GM12864 (cell line): Measurements from ENCODE around the gene ELOVL4.

Experiments used
- DNase-seq: peaks from one replicate; pipeline ENCODE4 v3.0.0-alpha.2; 2011; ENCODE audit warnings: low read depth
- H3K4me3 ChIP-seq: 2 replicates; pipeline ENCODE4 v1.5.1; 2011; ENCODE audit warnings: mild to moderate bottlenecking, low read depth, low read length, control low read depth
- TF ChIP-seq, protein P1 (sequence below): IDR thresholded peaks from 2 replicates; pipeline ENCODE4 v1.5.1; 2011; ENCODE audit warnings: low read depth, mild to moderate bottlenecking, moderate library complexity, low read length, control low read depth, inconsistent platforms; ENCODE audit errors: missing control alignments

The ELOVL4 gene

DNA sequence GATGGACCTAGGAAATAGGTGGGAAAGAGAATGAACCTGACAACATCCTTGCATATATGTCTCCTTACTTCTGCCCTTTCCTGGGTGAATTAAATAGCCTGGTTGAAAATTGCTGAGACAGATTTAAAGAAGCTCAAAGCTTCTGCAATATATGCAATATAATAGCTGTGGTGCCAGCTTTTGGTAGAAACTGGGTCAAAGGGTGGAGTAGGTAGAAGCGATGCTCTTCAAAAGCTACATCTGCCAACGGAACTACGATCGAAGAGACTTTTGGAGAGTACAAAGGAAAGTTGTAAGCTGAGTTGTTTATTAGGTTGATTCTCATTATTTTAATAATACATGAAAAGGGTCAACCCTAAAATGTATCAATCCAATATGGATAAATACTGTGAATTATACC, 34.3 kb upstream of the ELOVL4 start:
- DNase-seq = no peak
- no peak overlapping the region for H3K4me3 ChIP-seq
- TF ChIP-seq, protein P1, sequence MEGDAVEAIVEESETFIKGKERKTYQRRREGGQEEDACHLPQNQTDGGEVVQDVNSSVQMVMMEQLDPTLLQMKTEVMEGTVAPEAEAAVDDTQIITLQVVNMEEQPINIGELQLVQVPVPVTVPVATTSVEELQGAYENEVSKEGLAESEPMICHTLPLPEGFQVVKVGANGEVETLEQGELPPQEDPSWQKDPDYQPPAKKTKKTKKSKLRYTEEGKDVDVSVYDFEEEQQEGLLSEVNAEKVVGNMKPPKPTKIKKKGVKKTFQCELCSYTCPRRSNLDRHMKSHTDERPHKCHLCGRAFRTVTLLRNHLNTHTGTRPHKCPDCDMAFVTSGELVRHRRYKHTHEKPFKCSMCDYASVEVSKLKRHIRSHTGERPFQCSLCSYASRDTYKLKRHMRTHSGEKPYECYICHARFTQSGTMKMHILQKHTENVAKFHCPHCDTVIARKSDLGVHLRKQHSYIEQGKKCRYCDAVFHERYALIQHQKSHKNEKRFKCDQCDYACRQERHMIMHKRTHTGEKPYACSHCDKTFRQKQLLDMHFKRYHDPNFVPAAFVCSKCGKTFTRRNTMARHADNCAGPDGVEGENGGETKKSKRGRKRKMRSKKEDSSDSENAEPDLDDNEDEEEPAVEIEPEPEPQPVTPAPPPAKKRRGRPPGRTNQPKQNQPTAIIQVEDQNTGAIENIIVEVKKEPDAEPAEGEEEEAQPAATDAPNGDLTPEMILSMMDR = no peak

DNA sequence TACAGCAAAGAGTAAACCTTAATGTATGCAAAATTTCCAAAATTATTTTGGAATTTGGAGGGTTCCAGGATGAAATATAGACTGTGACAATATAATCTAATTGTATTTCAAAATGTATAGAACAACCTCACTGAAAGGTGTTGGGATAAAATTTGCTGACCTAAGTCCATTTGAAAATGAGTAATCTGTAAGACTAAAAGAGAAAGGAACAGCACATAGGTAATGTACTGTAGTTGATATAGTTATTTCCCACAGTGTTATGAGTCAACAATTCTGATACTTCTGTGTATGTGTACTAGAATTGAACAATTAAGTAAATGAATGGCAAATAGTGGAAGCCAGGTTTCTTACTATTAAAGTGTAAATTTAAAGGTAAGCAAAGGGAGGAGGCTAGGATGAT, 23.8 kb upstream of the ELOVL4 start:
- H3K4me3 ChIP-seq = no peak overlapping the region
- TF ChIP-seq, protein P1 = no peak
- no peak for DNase-seq

DNA sequence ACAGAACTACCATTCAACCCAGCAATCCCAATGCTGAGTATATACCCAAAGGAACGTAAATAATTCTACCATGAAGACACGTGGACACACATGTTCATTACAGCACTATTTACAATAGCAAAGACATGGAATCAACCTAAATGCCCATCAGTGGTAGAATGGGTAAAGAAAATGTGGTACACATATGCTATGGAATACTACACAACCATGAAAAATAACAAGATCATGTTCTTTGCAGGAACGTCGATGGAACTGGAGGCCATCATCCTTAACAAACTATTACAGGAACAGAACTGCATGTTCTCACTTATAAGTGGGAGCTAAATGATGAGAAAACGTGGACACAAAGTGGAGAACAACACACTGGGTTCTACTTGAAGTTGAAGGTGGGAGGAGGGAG, 22.4 kb upstream of the ELOVL4 start:
- H3K4me3 ChIP-seq = no peak overlapping the region
- no peak for DNase-seq
- TF ChIP-seq, protein P1 = no peak

DNA sequence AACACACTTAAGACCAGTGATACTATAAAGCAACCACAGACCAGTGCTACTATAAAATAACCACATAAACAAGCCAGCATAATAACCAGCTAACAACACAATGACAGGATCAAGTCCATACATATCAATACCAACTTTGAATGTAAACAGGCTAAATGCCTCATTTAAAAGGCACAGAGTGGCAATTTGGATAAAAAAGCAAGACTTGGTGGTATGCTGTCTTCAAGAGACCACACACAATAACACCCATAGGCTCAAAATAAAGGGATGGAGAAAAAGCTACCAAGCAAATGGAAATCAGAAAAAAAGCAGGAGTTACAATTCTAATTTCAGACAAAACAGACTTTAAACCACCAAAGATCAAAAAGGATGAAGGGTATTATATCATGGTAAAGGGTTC, 19.8 kb upstream of the ELOVL4 start:
- TF ChIP-seq, protein P1 = no peak
- no peak for DNase-seq
- H3K4me3 ChIP-seq = no peak overlapping the region

DNA sequence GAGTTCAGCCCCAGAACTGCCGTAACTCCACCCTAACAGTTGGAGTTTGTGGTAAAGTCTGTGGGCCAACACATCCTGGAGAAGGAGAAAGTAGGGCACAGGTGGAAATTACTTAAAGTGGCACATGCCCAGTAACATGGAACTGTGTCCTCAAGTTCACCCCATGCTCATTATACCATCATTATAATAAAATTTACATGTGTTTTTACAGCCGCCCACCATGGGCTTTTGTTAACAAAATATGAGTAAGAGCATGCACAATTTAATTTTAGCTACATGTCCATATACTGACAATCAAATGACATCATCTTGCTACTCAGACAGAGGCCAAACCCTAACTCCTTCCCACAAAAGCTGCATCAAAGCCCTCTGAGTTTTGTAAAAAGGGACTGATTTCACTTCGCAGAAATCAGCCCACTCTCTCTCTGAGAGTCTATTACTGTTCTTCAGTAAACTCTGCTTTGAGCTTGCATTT, 17.3 kb upstream of the ELOVL4 start:
- DNase-seq = no peak
- no peak overlapping the region for H3K4me3 ChIP-seq
- TF ChIP-seq, protein P1 = no peak

DNA sequence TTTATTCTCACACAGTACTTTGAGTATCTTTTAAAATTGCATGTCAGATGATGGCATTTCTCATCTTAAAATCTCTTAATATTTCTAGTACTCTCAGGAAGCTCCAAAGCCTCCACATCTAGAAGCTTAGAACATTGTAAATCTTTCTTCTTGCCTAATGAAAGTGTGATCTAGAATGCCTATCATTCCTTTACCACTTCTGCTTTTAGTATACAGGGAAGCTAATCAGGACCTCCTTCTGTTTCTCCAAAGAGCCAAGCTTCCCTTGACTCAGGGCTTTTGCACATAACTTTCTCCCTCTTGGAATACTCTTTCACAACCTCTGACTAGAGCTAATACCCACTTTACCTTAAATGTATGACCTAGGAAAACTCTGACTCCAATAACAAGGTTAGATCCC, 7.5 kb upstream of the ELOVL4 start:
- no peak overlapping the region for H3K4me3 ChIP-seq
- TF ChIP-seq, protein P1 = no peak
- DNase-seq = no peak

DNA sequence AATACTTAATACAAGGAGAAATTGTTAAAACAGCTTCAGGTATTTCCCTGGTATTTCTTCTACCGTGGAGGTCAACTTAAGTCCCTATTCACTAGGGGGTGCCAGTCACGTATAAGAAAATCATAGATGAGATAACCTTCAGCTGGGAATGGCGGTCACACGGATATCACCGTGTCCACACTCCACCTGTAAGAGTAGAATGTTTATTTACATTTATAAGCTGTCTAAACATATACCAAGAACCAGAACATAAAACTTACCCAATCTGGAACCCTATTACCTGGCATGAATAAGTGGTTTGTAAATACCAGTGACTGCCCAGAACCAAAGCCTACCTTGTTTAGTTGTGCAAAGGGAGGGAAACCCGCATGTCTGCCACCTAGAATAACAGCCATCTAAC, 1.9 kb upstream of the ELOVL4 start:
- no peak overlapping the region for H3K4me3 ChIP-seq
- DNase-seq = peak; percentile 59

More for the DNA sequence above, 1.9 kb upstream of the ELOVL4 start:
- TF ChIP-seq, protein P1 = peak; percentile 71
